ENCODE measurements around the gene GGN. TPM values are rescaled to one million over a fixed set of nuclear protein-coding genes. Genes with fewer than 3 reads are reported as not detected.
"Not testable (repeated sequence)": the region's sequence is repeated elsewhere in the genome, so short reads cannot be mapped to it uniquely, and the experiment has no call there.

GGN gene
- total RNA-seq, 1 experiment from 2014 or later, result 0.21 TPM

- DNase-seq, result peak; percentile 34
- H3K4me3 ChIP-seq (ENCODE audit: insufficient read depth, low read depth, low read length), result no peak overlapping the region
- H3K36me3 ChIP-seq (replicated peaks; ENCODE audit: control insufficient read depth, insufficient read depth, low read length), result no peaks in the 10 kb centered on the region
- H3K27me3 ChIP-seq (ENCODE audit: control insufficient read depth, insufficient read depth, low read length), result peaks cover 3% of the 10 kb centered on the region; the same call in 1 of the 2 replicates
Measured at GRCh38 chr19:38351865-38352395, 35.9 kb downstream of the GGN start.

DNA sequence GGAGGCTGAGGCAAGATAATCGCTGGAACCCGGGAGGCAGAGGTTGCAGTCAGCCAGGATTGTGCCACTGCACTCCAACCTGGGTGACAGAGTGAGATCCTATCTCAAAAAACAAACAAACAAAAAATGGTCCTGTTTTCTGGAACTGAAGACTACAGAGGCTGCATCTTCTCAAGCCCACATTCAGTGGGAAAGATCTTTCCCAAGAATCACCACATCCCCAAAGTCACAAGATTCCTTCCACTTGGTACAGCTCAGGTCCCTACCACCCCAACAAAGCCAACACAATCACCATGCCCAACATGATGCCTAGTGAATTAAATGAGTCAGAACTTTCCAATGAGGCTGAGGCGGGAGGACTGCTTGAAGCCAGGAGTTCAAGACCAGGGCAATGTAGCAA is 37.0 kb downstream of the GGN start:
- Histone ChIP-seq H3K4me3 (ENCODE audit: insufficient read depth, low read depth, low read length) (no peak overlapping the region), H3K27me3 (ENCODE audit: control insufficient read depth, insufficient read depth, low read length) (no peaks in the 10 kb centered on the region; the same call in 1 of the 2 replicates), H3K36me3 (replicated peaks; ENCODE audit: control insufficient read depth, insufficient read depth, low read length) (no peaks in the 10 kb centered on the region)
- no peak for DNase-seq

DNA sequence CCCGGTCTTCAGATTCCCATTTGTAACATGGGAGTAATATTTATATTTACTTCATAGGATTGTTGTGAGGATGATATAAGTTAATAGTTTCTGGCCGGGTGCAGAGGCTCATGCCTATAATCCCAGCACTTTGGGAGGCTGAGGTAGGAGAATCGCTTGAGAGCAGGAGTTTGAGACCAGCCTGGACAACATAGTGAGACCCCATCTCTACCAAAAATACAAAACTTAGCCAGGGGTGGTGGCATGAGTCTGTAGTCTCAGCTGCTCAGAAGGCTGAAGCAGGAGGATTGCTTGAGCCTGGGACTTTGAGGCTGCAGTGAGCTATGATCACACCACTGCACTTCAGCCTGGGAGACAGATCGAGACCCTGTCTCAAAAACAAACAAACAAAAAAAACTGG is 41.0 kb downstream of the GGN start:
- DNase-seq, result no peak
- H3K4me3 ChIP-seq (ENCODE audit: insufficient read depth, low read depth, low read length), result no peak overlapping the region
- no peaks in the 10 kb centered on the region for H3K36me3 ChIP-seq (replicated peaks; ENCODE audit: control insufficient read depth, insufficient read depth, low read length)
- no peaks in the 10 kb centered on the region; the same call in 1 of the 2 replicates for H3K27me3 ChIP-seq (ENCODE audit: control insufficient read depth, insufficient read depth, low read length)

DNA sequence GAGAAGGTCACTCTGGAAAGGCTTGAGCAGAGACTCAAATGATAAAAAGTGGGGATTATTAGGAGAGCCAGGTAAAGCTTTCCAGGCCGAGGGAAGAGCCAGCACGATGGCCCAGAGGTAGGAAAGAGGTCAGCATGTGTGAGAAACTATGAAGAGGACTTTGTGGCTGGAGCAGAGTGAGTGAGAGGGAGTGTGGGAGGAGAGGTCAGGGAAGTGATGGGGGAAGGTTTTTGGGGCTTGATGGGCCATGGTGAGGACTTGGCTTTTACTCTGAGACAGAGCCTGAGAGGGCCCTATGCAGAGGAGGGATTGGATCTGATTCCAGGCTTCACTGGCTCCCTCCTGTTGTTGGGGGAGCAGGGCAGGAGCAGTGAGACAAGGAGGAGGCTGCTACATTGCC is 46.9 kb downstream of the GGN start:
- no peaks in the 10 kb centered on the region for H3K36me3 ChIP-seq (replicated peaks; ENCODE audit: control insufficient read depth, insufficient read depth, low read length)
- H3K27me3 ChIP-seq (ENCODE audit: control insufficient read depth, insufficient read depth, low read length), result peaks cover 3% of the 10 kb centered on the region; the same call in 1 of the 2 replicates

GRCh38 chr19:38339011-38339410 is 48.8 kb downstream of the GGN start:
- DNase-seq; H3K4me3 ChIP-seq (ENCODE audit: insufficient read depth, low read depth, low read length); H3K27me3 ChIP-seq (ENCODE audit: control insufficient read depth, insufficient read depth, low read length); H3K36me3 ChIP-seq (replicated peaks; ENCODE audit: control insufficient read depth, insufficient read depth, low read length): not testable (repeated sequence)

More for the DNA sequence above, 46.9 kb downstream of the GGN start:
- no peak overlapping the region for H3K4me3 ChIP-seq (ENCODE audit: insufficient read depth, low read depth, low read length)
- no peak for DNase-seq

DNA sequence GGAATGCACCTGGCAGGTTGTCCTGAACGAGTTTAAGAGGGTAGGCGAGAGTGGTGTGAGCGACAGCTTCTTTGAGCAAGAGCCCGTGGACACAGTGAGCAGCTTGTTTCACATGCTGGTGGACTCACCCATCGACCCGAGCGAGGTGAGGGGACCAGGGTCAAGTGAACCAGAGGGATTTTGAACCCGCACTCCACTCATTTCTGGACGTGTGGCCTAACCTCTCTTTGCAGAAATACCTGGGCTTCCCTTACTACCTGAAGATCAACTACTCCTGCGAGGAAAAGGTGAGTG is 50.5 kb downstream of the GGN start:
- no peaks in the 10 kb centered on the region for H3K36me3 ChIP-seq (replicated peaks; ENCODE audit: control insufficient read depth, insufficient read depth, low read length)
- peaks cover 3% of the 10 kb centered on the region; the same call in 1 of the 2 replicates for H3K27me3 ChIP-seq (ENCODE audit: control insufficient read depth, insufficient read depth, low read length)
- peak overlapping the region; percentile 45 for H3K4me3 ChIP-seq (ENCODE audit: insufficient read depth, low read depth, low read length)
- no peak for DNase-seq

GRCh38 chr19:38336638-38337359 is 51.0 kb downstream of the GGN start:
- Histone ChIP-seq H3K36me3 (replicated peaks; ENCODE audit: control insufficient read depth, insufficient read depth, low read length) (no peaks in the 10 kb centered on the region), H3K27me3 (ENCODE audit: control insufficient read depth, insufficient read depth, low read length) (peaks cover 3% of the 10 kb centered on the region; the same call in 1 of the 2 replicates), H3K4me3 (ENCODE audit: insufficient read depth, low read depth, low read length) (peak overlapping the region; percentile 71)
- peak; percentile 97 for DNase-seq

GRCh38 chr19:38335949-38336637 is 51.7 kb downstream of the GGN start:
- peaks cover 3% of the 10 kb centered on the region; the same call in 1 of the 2 replicates for H3K27me3 ChIP-seq (ENCODE audit: control insufficient read depth, insufficient read depth, low read length)
- DNase-seq, result peak; percentile 97
- H3K36me3 ChIP-seq (replicated peaks; ENCODE audit: control insufficient read depth, insufficient read depth, low read length), result no peaks in the 10 kb centered on the region
- peak overlapping the region; percentile 71 for H3K4me3 ChIP-seq (ENCODE audit: insufficient read depth, low read depth, low read length)

Other genes starting within 250 kb of the GGN start
- 3.0 and 5.5 TPM in 2 replicates for gene DPF1, start 163.8 kb downstream of the GGN start, total RNA-seq (2014; rRNA removed; shearing (Covaris generic))
- 3.5 and 3.7 TPM in 2 replicates for gene PPP1R14A, start 131.7 kb downstream of the GGN start, total RNA-seq (2014; rRNA removed; shearing (Covaris generic))
- gene SPINT2, start 123.5 kb downstream of the GGN start, total RNA-seq (2014; rRNA removed; shearing (Covaris generic)), result 143 and 153 TPM in 2 replicates
- gene C19orf33, start 83.8 kb downstream of the GGN start, total RNA-seq (2014; rRNA removed; shearing (Covaris generic)), result 5.1 and 11.1 TPM in 2 replicates
- gene YIF1B, start 72.1 kb downstream of the GGN start, total RNA-seq (2014; rRNA removed; shearing (Covaris generic)), result 114 and 147 TPM in 2 replicates
- gene KCNK6, start 68.2 kb downstream of the GGN start, total RNA-seq (2014; rRNA removed; shearing (Covaris generic)), result 1.9 and 3.3 TPM in 2 replicates
- gene CATSPERG, start 52.2 kb downstream of the GGN start, total RNA-seq (2014; rRNA removed; shearing (Covaris generic)), result 0.03 and 0.85 TPM in 2 replicates
- gene PSMD8, start 13.5 kb downstream of the GGN start, total RNA-seq (2014; rRNA removed; shearing (Covaris generic)), result 229 and 270 TPM in 2 replicates
- gene SPRED3, start 663 bp upstream of the GGN start, total RNA-seq (2014; rRNA removed; shearing (Covaris generic)), result 1.6 and 4.2 TPM in 2 replicates
- 4.6 and 6.4 TPM in 2 replicates for gene FAM98C, start 15.1 kb upstream of the GGN start, total RNA-seq (2014; rRNA removed; shearing (Covaris generic))
- 1.2 and 2.1 TPM in 2 replicates for gene RASGRP4, start 38.2 kb upstream of the GGN start, total RNA-seq (2014; rRNA removed; shearing (Covaris generic))
- gene RYR1, start 45.7 kb upstream of the GGN start, total RNA-seq (2014; rRNA removed; shearing (Covaris generic)), result 17.9 and 25.5 TPM in 2 replicates
- gene MAP4K1, start 229.9 kb upstream of the GGN start, total RNA-seq (2014; rRNA removed; shearing (Covaris generic)), result 8.2 and 13.7 TPM in 2 replicates
- gene EIF3K, start 231.2 kb upstream of the GGN start, total RNA-seq (2014; rRNA removed; shearing (Covaris generic)), result 408 and 422 TPM in 2 replicates

Data from H7 (cell line).